Loucy (cell line): ENCODE results near the gene ABHD17A.

ENCODE experiments used
- H2AFZ ChIP-seq: fragments of 200-600 bp; sonication (generic); 2 replicates; pipeline ENCODE4 v1.6.0; 2016; ENCODE audit warnings: antibody characterized with exemption, mild to moderate bottlenecking, low read length, moderate library complexity
- H3F3A ChIP-seq: fragments of 200-600 bp; 2 replicates; pipeline ENCODE4 v1.6.0; 2016; ENCODE audit warnings: antibody characterized with exemption, low read depth, mild to moderate bottlenecking
- H3K27me3 ChIP-seq: fragments of 200-600 bp; sonication (generic); 2 replicates; pipeline ENCODE4 v1.6.1; 2014; ENCODE audit warnings: low read length, mild to moderate bottlenecking; ENCODE audit not compliant: insufficient read depth, poor library complexity, severe bottlenecking
- H3K36me3 ChIP-seq: fragments of 200-600 bp; sonication (generic); 2 replicates; pipeline ENCODE4 v1.6.1; 2016; ENCODE audit warnings: low read length; ENCODE audit not compliant: insufficient read depth
- H3K4me1 ChIP-seq: fragments of 200-600 bp; sonication (generic); 2 replicates; pipeline ENCODE4 v1.5.1; 2014; ENCODE audit warnings: low read length, mild to moderate bottlenecking; ENCODE audit not compliant: insufficient read depth, poor library complexity, severe bottlenecking
- H3K4me2 ChIP-seq: fragments of 200-600 bp; sonication (generic); 2 replicates; pipeline ENCODE4 v1.6.0; 2014; ENCODE audit warnings: antibody characterized with exemption, low read length, low read depth, mild to moderate bottlenecking; ENCODE audit not compliant: poor library complexity, severe bottlenecking
- H3K4me3 ChIP-seq: fragments of 200-600 bp; sonication (generic); 2 replicates; pipeline ENCODE4 v1.5.1; 2014; ENCODE audit warnings: low read length, mild to moderate bottlenecking, mixed read lengths; ENCODE audit not compliant: poor library complexity, severe bottlenecking
- H3K79me2 ChIP-seq: fragments of 200-600 bp; sonication (generic); 2 replicates; pipeline ENCODE4 v1.6.1; 2014; ENCODE audit warnings: low read length; ENCODE audit not compliant: insufficient read depth
- H3K9ac ChIP-seq: fragments of 200-600 bp; sonication (generic); 2 replicates; pipeline ENCODE4 v1.6.0; 2014; ENCODE audit warnings: mild to moderate bottlenecking, low read depth, low read length, moderate library complexity; ENCODE audit not compliant: poor library complexity, severe bottlenecking
- H3K9me2 ChIP-seq: fragments of 200-600 bp; sonication (generic); replicated peaks from 2 replicates; pipeline ENCODE4 v1.6.1; 2016; ENCODE audit warnings: low read depth, low read length, mixed read lengths
- H3K9me3 ChIP-seq: fragments of 200-600 bp; sonication (generic); 2 replicates; pipeline ENCODE4 v1.6.1; 2014; ENCODE audit warnings: mild to moderate bottlenecking, antibody characterized with exemption, low read length, low read depth; ENCODE audit not compliant: insufficient read depth
- H4K20me1 ChIP-seq: fragments of 200-600 bp; sonication (generic); 2 replicates; pipeline ENCODE4 v1.6.0; 2014; ENCODE audit warnings: antibody characterized with exemption, low read length, mild to moderate bottlenecking; ENCODE audit not compliant: insufficient read depth, poor library complexity, severe bottlenecking
- CTCF ChIP-seq: fragments of 200-600 bp; sonication (generic); conservative IDR thresholded peaks from 2 replicates; pipeline ENCODE4 v1.5.1; 2014; ENCODE audit warnings: mild to moderate bottlenecking, antibody characterized with exemption, low read length
- EZH2phosphoT487 ChIP-seq: fragments of 200-600 bp; IDR thresholded peaks from 2 replicates; pipeline ENCODE4 v1.6.1; 2018; ENCODE audit warnings: antibody characterized with exemption, mild to moderate bottlenecking, moderate library complexity, borderline replicate concordance

Gene ABHD17A

GRCh38 chr19:1924320-1924961, 39.1 kb upstream of the ABHD17A start:
- Histone ChIP-seq H2AFZ (no peak overlapping the region), H3K36me3 (no peaks in the 10 kb centered on the region; the same call in 1 of the 2 replicates), H3K4me1 (peaks cover under 1% of the 10 kb centered on the region), H3K27me3 (no peaks in the 10 kb centered on the region), H3F3A (no peaks in the 10 kb centered on the region), H3K9me2 (no peaks in the 10 kb centered on the region), H3K9me3 (no peaks in the 10 kb centered on the region), H3K9ac (no peak overlapping the region), H3K4me3 (no peak overlapping the region), H4K20me1 (no peaks in the 10 kb centered on the region), H3K79me2 (no peaks in the 10 kb centered on the region), H3K4me2 (no peak overlapping the region)
- TF ChIP-seq EZH2phosphoT487 (no peak), CTCF (no peak)

- no peak overlapping the region for H3K9ac ChIP-seq
- no peak for TF ChIP-seq EZH2phosphoT487
- no peaks in the 10 kb centered on the region for H3K9me2 ChIP-seq
- H3K4me3 ChIP-seq = no peak overlapping the region
- H3K9me3 ChIP-seq = no peaks in the 10 kb centered on the region
- H3K4me2 ChIP-seq = no peak overlapping the region
- H3F3A ChIP-seq = no peaks in the 10 kb centered on the region
- H3K4me1 ChIP-seq = no peaks in the 10 kb centered on the region
- H3K36me3 ChIP-seq = peaks cover 4% of the 10 kb centered on the region; the same call in 1 of the 2 replicates
- no peaks in the 10 kb centered on the region for H3K27me3 ChIP-seq
- no peaks in the 10 kb centered on the region for H4K20me1 ChIP-seq
- H2AFZ ChIP-seq = no peak overlapping the region
- H3K79me2 ChIP-seq = no peaks in the 10 kb centered on the region
Measured at GRCh38 chr19:1923319-1923718, 38.0 kb upstream of the ABHD17A start.

- TF ChIP-seq CTCF = no peak
- TF ChIP-seq EZH2phosphoT487 = no peak
- Histone ChIP-seq H3K4me3 (no peak overlapping the region), H3K9ac (no peak overlapping the region)
Measured at GRCh38 chr19:1922803-1923202, 37.5 kb upstream of the ABHD17A start.

GRCh38 chr19:1921825-1922224, 36.5 kb upstream of the ABHD17A start:
- no peak overlapping the region for H3K9ac ChIP-seq
- H3K9me2 ChIP-seq = no peaks in the 10 kb centered on the region
- H4K20me1 ChIP-seq = no peaks in the 10 kb centered on the region
- H3K4me3 ChIP-seq = no peak overlapping the region
- no peaks in the 10 kb centered on the region for H3F3A ChIP-seq
- no peak for TF ChIP-seq CTCF
- no peak for TF ChIP-seq EZH2phosphoT487
- no peaks in the 10 kb centered on the region for H3K4me1 ChIP-seq
- H3K36me3 ChIP-seq = peaks cover 4% of the 10 kb centered on the region; the same call in 1 of the 2 replicates
- H3K9me3 ChIP-seq = no peaks in the 10 kb centered on the region
- H3K4me2 ChIP-seq = no peak overlapping the region
- no peak overlapping the region for H2AFZ ChIP-seq
- no peaks in the 10 kb centered on the region for H3K27me3 ChIP-seq
- no peaks in the 10 kb centered on the region for H3K79me2 ChIP-seq

More at GRCh38 chr19:1922803-1923202, 37.5 kb upstream of the ABHD17A start:
- no peaks in the 10 kb centered on the region for H3K79me2 ChIP-seq
- no peak overlapping the region for H2AFZ ChIP-seq
- H3F3A ChIP-seq = no peaks in the 10 kb centered on the region
- peaks cover 4% of the 10 kb centered on the region; the same call in 1 of the 2 replicates for H3K36me3 ChIP-seq
- no peaks in the 10 kb centered on the region for H4K20me1 ChIP-seq
- no peaks in the 10 kb centered on the region for H3K9me3 ChIP-seq
- no peak overlapping the region for H3K4me2 ChIP-seq
- no peaks in the 10 kb centered on the region for H3K4me1 ChIP-seq
- H3K27me3 ChIP-seq = no peaks in the 10 kb centered on the region
- no peaks in the 10 kb centered on the region for H3K9me2 ChIP-seq
